ENCODE measurements around the gene ST3GAL4. TPM values are rescaled to one million over a fixed set of nuclear protein-coding genes. Genes with fewer than 3 reads are reported as not detected.
A peak's percentile ranks its signal among the peaks of the same experiment; 100 is the strongest.

ST3GAL4 gene
- total RNA-seq, 1 donor from 2014 or later: 61.7 TPM

DNA sequence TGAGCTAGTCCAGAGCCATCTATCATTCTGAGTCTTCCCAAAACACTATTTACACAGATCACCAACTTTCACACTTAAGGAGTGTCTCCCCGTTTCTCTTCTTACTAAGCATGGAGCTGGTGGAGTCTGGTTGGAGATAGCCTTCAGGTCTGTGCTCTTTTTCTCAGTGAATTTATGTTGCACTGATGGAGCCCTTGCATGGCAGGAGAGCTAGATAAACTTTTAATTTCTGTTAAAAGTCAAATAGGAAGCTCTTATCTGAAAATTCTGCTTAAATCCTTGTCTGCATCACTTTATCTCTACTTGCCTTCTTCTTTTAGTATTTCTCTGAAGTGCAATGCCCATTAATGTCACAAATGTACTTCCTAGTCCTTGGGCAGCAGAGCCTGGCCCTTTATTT lies 63.4 kb downstream of the ST3GAL4 start:
- Histone ChIP-seq H3K9me3 (replicated peaks) (no peaks in the 10 kb centered on the region), H3K36me3 (peaks cover 3% of the 10 kb centered on the region), H3K4me1 (peaks cover 81% of the 10 kb centered on the region), H3K27ac (replicated peaks) (peak overlapping the region; percentile 80), H3K4me3 (no peak overlapping the region), H3K27me3 (ENCODE audit: low read depth) (no peaks in the 10 kb centered on the region)
- DNase-seq: no peak
- no peak for TF ChIP-seq CTCF (IDR thresholded peaks at IDR 0.05; ENCODE audit: borderline replicate concordance)
- intact Hi-C loops (cut with micrococcal nuclease): no loop called here

- no peaks in the 10 kb centered on the region for H3K27me3 ChIP-seq (ENCODE audit: low read depth)
- no peak overlapping the region for H3K4me3 ChIP-seq
- no peak for DNase-seq
- peaks cover 79% of the 10 kb centered on the region for H3K4me1 ChIP-seq
- no peaks in the 10 kb centered on the region for H3K36me3 ChIP-seq
- no peaks in the 10 kb centered on the region for H3K9me3 ChIP-seq (replicated peaks)
- H3K27ac ChIP-seq (replicated peaks): peak overlapping the region; percentile 80
- intact Hi-C loops (cut with micrococcal nuclease): no loop called here
- TF ChIP-seq CTCF (IDR thresholded peaks at IDR 0.05; ENCODE audit: borderline replicate concordance): no peak
Observed at GRCh38 chr11:126419801-126420697, 64.6 kb downstream of the ST3GAL4 start.

DNA sequence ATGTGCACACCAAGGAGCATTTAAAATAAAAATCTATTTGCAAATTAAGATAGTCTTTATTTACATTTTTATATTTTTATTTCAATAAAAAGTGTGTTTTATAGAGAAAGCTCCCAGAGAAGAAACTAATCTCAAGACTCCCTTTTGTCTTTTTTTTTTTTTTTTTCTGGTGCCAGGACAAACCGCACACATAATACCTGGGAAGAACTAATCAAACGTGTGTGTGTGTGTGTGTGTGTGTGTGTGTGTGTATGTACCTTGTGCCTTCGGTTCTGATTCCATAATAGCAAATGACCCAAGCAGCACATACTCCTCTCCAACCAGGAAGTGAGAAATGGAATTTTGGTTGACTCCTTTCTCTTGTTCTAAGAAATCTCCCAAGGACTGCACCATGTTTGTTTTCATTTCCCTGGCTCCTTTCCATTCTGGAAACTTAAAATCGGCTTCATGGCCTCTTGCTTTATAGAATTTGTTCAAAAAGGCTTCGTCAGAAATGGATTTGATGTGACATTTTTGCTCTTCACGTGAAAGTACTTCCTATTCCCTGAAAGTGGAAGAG lies 65.3 kb downstream of the ST3GAL4 start:
- Histone ChIP-seq H3K27ac (replicated peaks) (peak overlapping the region; percentile 80), H3K4me1 (peaks cover 73% of the 10 kb centered on the region), H3K36me3 (no peaks in the 10 kb centered on the region), H3K27me3 (ENCODE audit: low read depth) (no peaks in the 10 kb centered on the region), H3K9me3 (replicated peaks) (no peaks in the 10 kb centered on the region), H3K4me3 (no peak overlapping the region)
- DNase-seq: no peak
- TF ChIP-seq CTCF (IDR thresholded peaks at IDR 0.05; ENCODE audit: borderline replicate concordance): no peak
- intact Hi-C loops (cut with micrococcal nuclease): no loop called here

GRCh38 chr11:126421271-126421671 lies 65.8 kb downstream of the ST3GAL4 start:
- Histone ChIP-seq H3K27ac (replicated peaks) (peak overlapping the region; percentile 80), H3K9me3 (replicated peaks) (no peaks in the 10 kb centered on the region), H3K36me3 (no peaks in the 10 kb centered on the region), H3K27me3 (ENCODE audit: low read depth) (no peaks in the 10 kb centered on the region), H3K4me3 (no peak overlapping the region), H3K4me1 (peaks cover 68% of the 10 kb centered on the region)
- TF ChIP-seq CTCF (IDR thresholded peaks at IDR 0.05; ENCODE audit: borderline replicate concordance): no peak
- no peak for DNase-seq
- intact Hi-C loops (cut with micrococcal nuclease): no loop called here

- no peaks in the 10 kb centered on the region for H3K27me3 ChIP-seq (ENCODE audit: low read depth)
- H3K36me3 ChIP-seq: no peaks in the 10 kb centered on the region
- intact Hi-C loops (cut with micrococcal nuclease): no loop called here
- no peak overlapping the region for H3K4me3 ChIP-seq
- no peaks in the 10 kb centered on the region for H3K9me3 ChIP-seq (replicated peaks)
- DNase-seq: no peak
- peaks cover 69% of the 10 kb centered on the region for H3K4me1 ChIP-seq
- no peak overlapping the region for H3K27ac ChIP-seq (replicated peaks)
- no peak for TF ChIP-seq CTCF (IDR thresholded peaks at IDR 0.05; ENCODE audit: borderline replicate concordance)
Observed at GRCh38 chr11:126422446-126422845, 67.0 kb downstream of the ST3GAL4 start.

All from left ventricle myocardium inferior (tissue), 1 donor.